Stimulated activated CD4-positive, alpha-beta T cell treated with anti-CD3 and anti-CD28 coated beads, Interleukin-12 subunit alpha, Interleukin-12 subunit beta, amount 100 ng/mL, for 4 hours (primary cell): ENCODE data around the gene PAK4.
"Not testable (repeated sequence)": the region's sequence is repeated elsewhere in the genome, so short reads cannot be mapped to it uniquely, and the experiment has no call there.

Experiments
- DNase-seq: peaks from one replicate; pipeline ENCODE4 v3.0.0-alpha.2; 2020

PAK4 gene

DNA sequence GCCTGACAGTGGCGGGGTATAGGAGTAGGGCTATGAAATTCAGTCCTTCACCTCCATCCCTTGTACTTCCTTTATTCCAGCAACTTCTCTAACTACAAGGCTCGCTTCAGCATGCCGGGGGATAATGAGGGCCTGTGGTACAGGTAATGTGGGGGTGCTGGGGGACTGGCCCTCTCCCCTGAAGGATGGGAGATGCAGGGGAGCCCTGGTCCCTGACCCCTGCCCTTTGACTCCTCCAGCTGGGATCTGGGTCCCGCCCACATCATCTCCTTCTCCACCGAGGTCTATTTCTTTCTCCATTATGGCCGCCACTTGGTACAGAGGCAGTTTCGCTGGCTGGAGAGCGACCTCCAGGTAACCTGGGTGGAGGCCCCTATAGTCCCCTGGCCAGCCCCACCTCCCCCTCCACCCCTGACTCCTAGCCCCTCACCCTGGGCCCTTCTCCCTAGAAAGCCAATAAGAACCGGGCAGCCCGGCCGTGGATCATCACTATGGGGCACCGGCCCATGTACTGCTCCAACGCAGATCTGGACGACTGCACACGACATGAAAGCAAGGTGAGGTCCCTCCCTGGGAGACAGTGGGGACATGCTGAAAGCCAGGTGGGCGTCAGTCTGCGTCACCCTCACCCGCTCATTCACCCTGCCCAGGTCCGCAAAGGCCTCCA lies 25.0 kb upstream of the PAK4 start:
- no peak for DNase-seq

DNA sequence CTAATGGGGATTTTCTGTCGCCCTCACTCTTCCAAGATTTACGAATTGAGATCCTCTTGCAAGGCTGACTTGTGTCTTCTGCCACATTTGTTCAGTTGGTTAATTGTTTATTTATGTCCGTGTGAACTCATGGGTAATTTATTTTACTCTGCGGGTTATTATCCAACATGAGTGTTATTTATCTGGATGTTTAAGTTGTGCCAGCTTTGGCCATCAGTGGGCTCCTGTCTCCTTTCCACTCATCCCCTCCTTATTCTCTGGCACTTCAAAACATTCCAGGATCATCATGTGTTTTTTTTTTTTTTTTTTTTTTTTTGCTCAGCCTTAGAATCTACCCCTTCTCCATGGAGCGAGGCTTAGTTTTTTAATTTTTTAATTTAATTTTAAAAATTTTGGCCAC lies 22.4 kb upstream of the PAK4 start:
- DNase-seq = no peak

GRCh38 chr19:39104186-39104596 lies 21.4 kb upstream of the PAK4 start:
- DNase-seq = no peak

DNA sequence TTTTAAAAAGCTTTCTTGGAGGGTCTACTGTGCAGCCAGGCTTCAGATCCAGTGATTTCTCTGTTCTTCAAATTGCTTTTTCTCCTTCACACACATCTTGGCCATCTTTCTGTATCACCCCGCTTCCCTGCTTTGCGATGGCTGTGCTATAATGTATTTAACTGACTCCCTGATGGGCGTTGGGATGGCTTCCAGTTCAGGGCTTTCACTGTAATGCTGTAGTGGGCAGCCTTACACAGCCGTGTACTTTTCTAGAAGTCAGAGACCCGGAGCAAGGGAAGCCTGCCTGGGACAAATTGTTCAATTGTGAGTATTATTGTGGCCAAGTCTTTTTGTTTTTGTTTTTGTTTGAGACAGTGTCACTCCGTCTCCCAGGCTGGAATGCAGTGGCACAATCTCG lies 19.4 kb upstream of the PAK4 start:
- no peak for DNase-seq

DNA sequence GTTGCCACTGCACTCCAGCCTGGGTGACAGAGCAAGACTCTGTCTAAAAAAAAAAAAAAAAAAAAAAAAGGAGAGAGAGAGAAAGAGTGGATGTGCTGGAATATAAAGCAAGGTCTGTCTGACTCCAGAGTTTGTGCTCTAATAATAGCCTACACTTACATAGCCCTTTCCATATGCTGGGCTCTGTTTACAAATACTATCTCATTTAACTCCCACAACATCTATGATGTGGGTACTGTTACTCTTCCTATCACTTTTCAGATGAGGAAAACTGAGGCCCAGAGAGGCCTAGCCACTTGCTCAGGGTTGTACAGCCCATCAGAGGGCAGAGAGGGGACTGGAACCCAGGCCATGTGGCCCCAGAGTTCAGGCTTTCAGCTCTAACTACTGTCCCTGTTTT lies 15.9 kb upstream of the PAK4 start:
- no peak for DNase-seq

DNA sequence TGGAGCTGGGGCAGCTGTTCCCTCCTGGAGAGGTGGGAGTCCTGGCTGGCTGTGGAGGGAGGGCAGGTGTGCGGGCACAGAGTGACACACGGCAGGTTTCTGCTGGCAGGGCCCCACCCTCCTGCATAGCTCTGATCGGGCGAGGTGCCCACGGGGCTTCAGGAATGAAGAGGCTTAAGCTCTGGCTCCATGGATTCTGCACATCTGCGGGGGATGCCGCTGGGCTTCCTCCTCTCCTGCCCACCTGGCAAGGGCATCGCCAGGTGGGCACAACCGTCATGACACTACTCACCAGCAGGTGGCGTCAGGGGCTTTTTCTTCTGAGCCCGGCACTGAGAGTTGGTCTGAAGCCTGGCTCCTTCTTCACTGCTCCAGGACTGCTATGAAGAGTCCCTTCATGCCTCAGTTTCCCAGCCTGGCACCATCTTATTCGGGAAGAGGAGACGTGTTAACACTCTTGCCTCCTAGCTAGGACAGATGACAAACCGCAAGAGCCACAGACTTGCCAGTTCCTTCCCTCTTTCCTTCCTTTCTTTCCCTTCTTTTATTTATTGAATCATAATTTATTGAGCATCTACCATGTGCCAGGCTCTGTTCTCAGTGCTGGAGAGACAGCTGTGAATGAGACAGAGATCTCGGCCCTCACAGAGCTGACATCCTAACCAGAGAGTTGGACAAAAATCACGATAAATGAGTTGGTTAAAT lies 15.2 kb upstream of the PAK4 start:
- peak; percentile 76 for DNase-seq

DNA sequence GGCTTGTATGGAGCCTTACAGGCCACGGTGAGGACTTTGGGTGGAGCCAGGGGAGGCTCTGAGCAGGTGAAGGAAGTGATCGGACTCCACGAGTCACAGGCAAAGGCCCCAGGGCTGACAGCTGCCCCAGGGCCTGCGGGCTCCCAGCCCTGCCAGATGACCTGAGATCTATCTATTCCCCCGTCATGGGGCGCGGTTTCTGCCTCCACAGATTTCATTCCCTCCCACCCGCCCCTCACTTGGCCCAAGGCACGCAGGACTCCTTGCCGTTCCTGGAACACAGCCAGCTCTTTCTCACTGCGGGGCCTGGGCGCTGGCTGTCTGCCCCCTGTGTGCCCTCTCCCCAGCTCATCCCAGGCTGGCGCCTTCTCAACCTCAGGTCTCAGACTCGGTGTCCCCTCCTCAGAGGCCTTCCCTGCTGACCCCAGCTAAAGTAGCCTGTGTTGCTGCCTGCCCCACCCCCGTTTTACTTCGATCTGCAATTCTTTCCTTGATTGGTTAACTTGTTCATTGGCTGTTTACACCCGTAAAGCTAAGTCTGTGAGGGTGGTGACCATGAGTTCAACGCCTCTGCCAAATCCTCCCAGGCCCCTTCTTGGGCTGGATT lies 13.9 kb upstream of the PAK4 start:
- no peak for DNase-seq

- no peak for DNase-seq
Measured at GRCh38 chr19:39112338-39112890, 13.2 kb upstream of the PAK4 start.

- no peak for DNase-seq
Measured at GRCh38 chr19:39113199-39113598, 12.4 kb upstream of the PAK4 start.

GRCh38 chr19:39115105-39115847 lies 10.3 kb upstream of the PAK4 start:
- no peak for DNase-seq

GRCh38 chr19:39117023-39117422 lies 8.6 kb upstream of the PAK4 start:
- DNase-seq = not testable (repeated sequence)

DNA sequence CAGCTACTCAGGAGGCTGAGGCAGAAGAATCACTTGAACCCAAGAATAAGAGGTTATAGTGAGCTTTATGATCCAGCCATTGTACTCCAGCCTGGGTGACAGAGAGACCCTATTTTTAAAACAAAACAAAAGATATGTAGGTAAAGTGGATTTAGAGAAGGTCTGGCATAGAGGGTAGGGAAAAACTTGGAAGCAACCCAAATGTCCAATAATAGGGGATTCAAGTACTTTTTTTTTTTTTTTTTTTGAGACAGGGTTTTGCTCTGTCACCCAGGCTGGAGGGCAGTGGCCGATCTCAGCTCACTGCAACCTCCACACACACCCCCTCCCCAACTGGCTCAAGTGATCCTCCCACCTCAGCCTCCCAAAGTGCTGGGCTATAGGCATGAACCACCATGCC lies 5.8 kb upstream of the PAK4 start:
- DNase-seq = no peak

GRCh38 chr19:39122934-39123731 lies 2.5 kb upstream of the PAK4 start:
- DNase-seq = no peak

- no peak for DNase-seq
Measured at GRCh38 chr19:39124136-39124764, 1.3 kb upstream of the PAK4 start.

GRCh38 chr19:39125199-39125553 lies 410 bp upstream of the PAK4 start:
- no peak for DNase-seq

- no peak for DNase-seq
Measured at GRCh38 chr19:39126312-39127187, 964 bp downstream of the PAK4 start.

GRCh38 chr19:39127812-39128515 lies 2.4 kb downstream of the PAK4 start:
- DNase-seq = no peak

DNA sequence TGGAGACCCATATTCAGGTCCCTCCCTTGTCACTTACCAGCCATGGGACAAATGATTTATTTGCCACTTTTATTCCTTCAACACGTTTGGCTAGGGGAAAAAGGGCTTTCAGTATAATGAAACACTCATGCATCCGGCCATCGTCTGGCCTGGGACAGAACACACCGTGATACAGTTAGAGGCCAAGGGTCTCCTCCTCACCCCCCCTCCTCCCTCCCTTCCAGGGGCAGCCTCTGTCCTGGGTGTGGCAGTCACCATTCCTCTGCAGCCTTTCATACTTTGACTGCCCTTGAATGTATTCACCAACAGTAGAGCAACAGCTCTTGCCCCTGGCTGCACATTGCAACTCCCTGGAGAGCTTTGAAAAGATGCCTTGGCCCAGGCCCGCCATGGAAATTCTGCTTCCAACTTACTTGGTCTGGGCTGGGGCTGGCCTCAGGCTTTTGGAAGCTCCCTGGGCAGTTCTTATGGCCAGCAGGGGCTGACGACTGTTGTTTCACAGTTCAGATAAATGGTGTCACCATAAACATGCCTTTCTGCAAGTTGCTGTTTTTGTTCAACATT lies 3.0 kb downstream of the PAK4 start:
- DNase-seq = no peak

DNA sequence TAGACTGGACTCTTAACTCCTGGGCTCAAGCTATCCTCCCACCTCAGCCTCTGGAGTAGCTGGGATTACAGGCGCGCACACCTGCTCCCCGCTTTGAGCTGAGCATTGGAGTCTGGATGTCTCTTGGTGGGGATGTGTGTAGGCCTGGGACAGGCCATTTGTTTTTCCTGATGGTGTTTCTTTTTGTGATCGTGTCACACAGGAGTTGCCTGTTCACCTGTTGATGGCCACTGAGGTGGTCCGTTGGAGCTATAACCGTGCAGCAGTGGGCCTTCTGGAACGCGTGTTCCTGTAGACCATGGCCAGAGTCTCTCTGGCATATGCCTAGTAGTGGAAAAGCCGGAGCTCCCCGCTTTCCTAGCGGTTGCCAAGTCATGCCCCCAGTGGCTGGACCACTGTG lies 3.5 kb downstream of the PAK4 start:
- DNase-seq = no peak
